Neural cell (in vitro differentiated cells): Measurements from ENCODE around the gene TSPAN18.

Source experiments
- EP300 ChIP-seq: fragments of 450-650 bp; conservative IDR thresholded peaks from 2 replicates; pipeline ENCODE4 v1.6.1; 2014; ENCODE audit warnings: antibody characterized with exemption, mild to moderate bottlenecking, moderate library complexity; ENCODE audit not compliant: poor library complexity, severe bottlenecking
- EZH2 ChIP-seq: fragments of 200-600, 300-800 bp; shearing (Covaris generic), sonication (generic); IDR thresholded peaks from 2 replicates; pipeline ENCODE4 v1.6.1; 2014; ENCODE audit warnings: antibody characterized with exemption, low read length, borderline replicate concordance, mild to moderate bottlenecking; ENCODE audit not compliant: insufficient read depth, poor library complexity, severe bottlenecking
- POLR2AphosphoS5 ChIP-seq: IDR thresholded peaks from 2 replicates; pipeline ENCODE4 v1.6.1; 2012
- RAD21 ChIP-seq: fragments of 450-650 bp; conservative IDR thresholded peaks from 2 replicates; pipeline ENCODE4 v1.6.1; 2014; ENCODE audit warnings: antibody characterized with exemption, mild to moderate bottlenecking, moderate library complexity
- SMC3 ChIP-seq: fragments of 450-650 bp; conservative IDR thresholded peaks from 2 replicates; pipeline ENCODE4 v1.6.1; 2014; ENCODE audit warnings: antibody characterized with exemption, mild to moderate bottlenecking, moderate library complexity; ENCODE audit not compliant: poor library complexity
- TF ChIP-seq, protein P1 (sequence below): fragments of 450-650 bp; IDR thresholded peaks from 2 replicates; pipeline ENCODE4 v1.5.1; 2014; ENCODE audit warnings: antibody characterized with exemption, mild to moderate bottlenecking, moderate library complexity; ENCODE audit not compliant: poor library complexity, severe bottlenecking

- TF ChIP-seq, protein P1, sequence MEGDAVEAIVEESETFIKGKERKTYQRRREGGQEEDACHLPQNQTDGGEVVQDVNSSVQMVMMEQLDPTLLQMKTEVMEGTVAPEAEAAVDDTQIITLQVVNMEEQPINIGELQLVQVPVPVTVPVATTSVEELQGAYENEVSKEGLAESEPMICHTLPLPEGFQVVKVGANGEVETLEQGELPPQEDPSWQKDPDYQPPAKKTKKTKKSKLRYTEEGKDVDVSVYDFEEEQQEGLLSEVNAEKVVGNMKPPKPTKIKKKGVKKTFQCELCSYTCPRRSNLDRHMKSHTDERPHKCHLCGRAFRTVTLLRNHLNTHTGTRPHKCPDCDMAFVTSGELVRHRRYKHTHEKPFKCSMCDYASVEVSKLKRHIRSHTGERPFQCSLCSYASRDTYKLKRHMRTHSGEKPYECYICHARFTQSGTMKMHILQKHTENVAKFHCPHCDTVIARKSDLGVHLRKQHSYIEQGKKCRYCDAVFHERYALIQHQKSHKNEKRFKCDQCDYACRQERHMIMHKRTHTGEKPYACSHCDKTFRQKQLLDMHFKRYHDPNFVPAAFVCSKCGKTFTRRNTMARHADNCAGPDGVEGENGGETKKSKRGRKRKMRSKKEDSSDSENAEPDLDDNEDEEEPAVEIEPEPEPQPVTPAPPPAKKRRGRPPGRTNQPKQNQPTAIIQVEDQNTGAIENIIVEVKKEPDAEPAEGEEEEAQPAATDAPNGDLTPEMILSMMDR = no peak
- no peak for TF ChIP-seq POLR2AphosphoS5
- TF ChIP-seq EP300 = no peak
- no peak for TF ChIP-seq RAD21
- TF ChIP-seq EZH2 = no peak
- no peak for TF ChIP-seq SMC3
These were observed 32.2 kb downstream of the TSPAN18 start for GRCh38 chr11:44758983-44759382.
